CD4-positive, alpha-beta memory T cell (primary cell): ENCODE data around the gene PTPRA. TPM values are rescaled to one million over a fixed set of nuclear protein-coding genes. Genes with fewer than 3 reads are reported as not detected.

Experiments
- CTCF ChIA-PET: fragments of 350-600 bp; sonication (Branson Sonifier 250); formaldehyde crosslinking; loops from one replicate; lab custom pipeline; 2021; ENCODE audit warnings: inconsistent platforms; ENCODE audit not compliant: partially characterized antibody; lab: Charles Lee
- POLR2A ChIA-PET: fragments of 350-600 bp; sonication (Branson Sonifier 250); formaldehyde crosslinking; loops from one replicate; lab custom pipeline; 2021; ENCODE audit not compliant: partially characterized antibody; lab: Charles Lee
- DNase-seq, 5 donors: peaks; one replicate each; pipeline versions ENCODE4 v3.0.0 to v3.0.0-alpha.2; 2020 to 2022; ENCODE audit warnings: mixed read lengths in 1 of 5
- H3K27ac ChIP-seq: one replicate; pipeline ENCODE4 v1.7.0; 2013; ENCODE audit warnings: low read depth, low read length
- H3K27me3 ChIP-seq: 2 replicates; pipeline ENCODE4 v1.7.0; 2013; ENCODE audit warnings: mild to moderate bottlenecking, low read length, moderate library complexity; ENCODE audit not compliant: insufficient read depth
- H3K36me3 ChIP-seq: 2 replicates; pipeline ENCODE4 v1.7.0; 2013; ENCODE audit warnings: mild to moderate bottlenecking, low read length, moderate library complexity; ENCODE audit not compliant: insufficient read depth
- H3K4me1 ChIP-seq: 2 replicates; pipeline ENCODE4 v1.7.0; 2013; ENCODE audit warnings: mild to moderate bottlenecking, low read length, moderate library complexity; ENCODE audit not compliant: insufficient read depth
- H3K4me3 ChIP-seq, 2 donors: one replicate each; pipeline ENCODE4 v1.7.0; 2013; ENCODE audit warnings: low read length in 2 of 2, mild to moderate bottlenecking in 1 of 2
- H3K9me3 ChIP-seq, 2 donors: one replicate each; pipeline ENCODE4 v1.7.0; 2013; ENCODE audit warnings: low read length in 2 of 2, control low read depth in 1 of 2; ENCODE audit not compliant: control insufficient read depth in 1 of 2
- H3K27ac Mint-ChIP-seq, 7 donors: one replicate each; pipeline ENCODE4 v1.8.0; 2020 to 2021; ENCODE audit warnings: mixed read lengths in 7 of 7, mild to moderate bottlenecking in 6 of 7, inconsistent platforms in 3 of 7, moderate library complexity in 3 of 7
- H3K27me3 Mint-ChIP-seq, 2 donors: one replicate each; pipeline ENCODE4 v1.8.0; 2020 to 2021; ENCODE audit warnings: mixed read lengths in 2 of 2
- H3K36me3 Mint-ChIP-seq, 2 donors: one replicate each; pipeline ENCODE4 v1.8.0; 2020 to 2021; ENCODE audit warnings: mixed read lengths in 2 of 2, inconsistent platforms in 1 of 2, mild to moderate bottlenecking in 1 of 2
- H3K4me1 Mint-ChIP-seq, 4 donors: one replicate each; pipeline ENCODE4 v1.8.0; 2020 to 2021; ENCODE audit warnings: mixed read lengths in 4 of 4, mild to moderate bottlenecking in 1 of 4
- H3K4me3 Mint-ChIP-seq, 8 donors: one replicate each; pipeline ENCODE4 v1.8.0; 2020 to 2021; ENCODE audit warnings: mixed read lengths in 8 of 8, mild to moderate bottlenecking in 7 of 8, moderate library complexity in 6 of 8, inconsistent platforms in 3 of 8
- H3K9me3 Mint-ChIP-seq, 8 donors: one replicate each; pipeline ENCODE4 v1.8.0; 2020 to 2021; ENCODE audit warnings: mixed read lengths in 8 of 8, mild to moderate bottlenecking in 5 of 8, inconsistent platforms in 3 of 8, moderate library complexity in 1 of 8
- intact Hi-C: fragments of 100-400 bp; cut with micrococcal nuclease; formaldehyde crosslinking; loops from one replicate; pipeline ENCODE4 v1.15.1; 2023
- polyA plus RNA-seq, 2 donors: library from polyadenylated mRNA; unstranded; fragments of 300-500 nt; fragmentation: Illumina TruSeq; gene quantifications; one replicate each; pipeline ENCODE4 v1.2.3, GENCODE V29; 2021
- total RNA-seq, 2 experiments: library from RNA; stranded (reverse); gene quantifications; one replicate each; pipeline ENCODE4 v1.2.3, GENCODE V29; 2021

The PTPRA gene
- total and polyA plus RNA-seq, 4 experiments from 2014 or later, result 24.8 to 87.8 (median 64.7) TPM

DNA sequence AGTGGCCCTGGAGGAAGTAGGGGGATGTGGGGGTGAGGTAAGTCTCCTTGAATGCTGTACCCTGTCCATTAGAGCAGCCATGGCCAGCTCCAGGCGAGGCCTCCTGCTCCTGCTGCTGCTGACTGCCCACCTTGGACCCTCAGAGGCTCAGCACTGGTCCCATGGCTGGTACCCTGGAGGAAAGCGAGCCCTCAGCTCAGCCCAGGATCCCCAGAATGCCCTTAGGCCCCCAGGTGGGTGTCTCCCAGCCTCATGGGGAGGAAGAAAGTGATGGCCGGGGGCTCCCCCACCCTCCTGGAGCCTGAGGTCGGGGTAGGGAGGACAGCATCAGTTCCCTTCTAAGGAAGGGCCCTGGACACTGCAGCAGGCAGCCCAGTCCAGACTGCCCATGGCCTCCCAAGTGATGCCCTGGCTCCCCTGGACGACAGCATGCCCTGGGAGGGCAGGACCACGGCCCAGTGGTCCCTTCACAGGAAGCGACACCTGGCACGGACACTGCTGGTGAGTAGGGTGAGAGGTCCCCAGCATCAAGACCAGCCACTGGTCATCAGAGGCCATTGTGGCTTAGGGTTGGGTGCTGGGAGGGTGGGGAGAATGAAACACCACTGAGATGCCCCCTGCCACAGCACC, 171.2 kb downstream of the PTPRA start:
- Mint-ChIP-seq H3K27me3 (no peaks in the 10 kb centered on the region), H3K9me3 (peaks cover 0 to 4% (median 0%) of the 10 kb centered on the region in 8 donors), H3K27ac (peak overlapping the region in 4 of 7 donors; percentile 18 to 79 (median 42)), H3K4me3 (peak overlapping the region; percentile 17 to 92 (median 89)), H3K4me1 (peaks cover 15 to 30% (median 16%) of the 10 kb centered on the region in 4 donors), H3K36me3 (peaks cover 4 to 32% of the 10 kb centered on the region in 2 donors)
- ChIA-PET CTCF (no interaction called here), POLR2A (interaction anchor here (1.0 kb wide), 1 partner anchor 15 kb away, joined by 3 read pairs; no protein-coding TSS in a partner anchor)
- Histone ChIP-seq H3K9me3 (no peaks in the 10 kb centered on the region), H3K27me3 (no peaks in the 10 kb centered on the region), H3K4me3 (no peak overlapping the region), H3K36me3 (peaks cover 18% of the 10 kb centered on the region), H3K4me1 (peaks cover 26% of the 10 kb centered on the region), H3K27ac (no peak overlapping the region)
- no peak for DNase-seq
- intact Hi-C loops, result no loop called here

GRCh38 chr20:3045042-3045815, 171.9 kb downstream of the PTPRA start:
- peaks cover 15 to 30% (median 15%) of the 10 kb centered on the region in 4 donors for H3K4me1 Mint-ChIP-seq
- H3K4me3 ChIP-seq, result peak overlapping the region; percentile 66 to 95
- H3K36me3 Mint-ChIP-seq, result peaks cover 11 to 30% of the 10 kb centered on the region in 2 donors
- H3K27ac Mint-ChIP-seq, result peak overlapping the region; percentile 73 to 94 (median 80)
- H3K36me3 ChIP-seq, result peaks cover 20% of the 10 kb centered on the region
- ChIA-PET CTCF (interaction anchor here (1.4 kb wide), 1 partner anchor 172 kb away, joined by 3 read pairs; no protein-coding TSS in a partner anchor), POLR2A (interaction anchor here (0.5 to 2.5 kb wide), 5 partner anchors 8 to 164 kb away, joined by 3 to 13 read pairs (median 4); partner anchors contain the start of gene ITPA)
- peak; percentile 17 to 67 (median 31) for DNase-seq
- H3K9me3 ChIP-seq, result no peaks in the 10 kb centered on the region
- H3K4me3 Mint-ChIP-seq, result peak overlapping the region; percentile 81 to 92 (median 89)
- no peaks in the 10 kb centered on the region for H3K27me3 Mint-ChIP-seq
- no peaks in the 10 kb centered on the region for H3K27me3 ChIP-seq
- intact Hi-C loops, result loop anchor here (5.0 kb wide), 2 partner anchors 173 to 767 kb away; partner anchors contain the start of gene PTPRA
- H3K9me3 Mint-ChIP-seq, result peaks cover 0 to 4% (median 0%) of the 10 kb centered on the region in 8 donors
- H3K4me1 ChIP-seq, result peaks cover 26% of the 10 kb centered on the region
- peak overlapping the region; percentile 62 for H3K27ac ChIP-seq

DNA sequence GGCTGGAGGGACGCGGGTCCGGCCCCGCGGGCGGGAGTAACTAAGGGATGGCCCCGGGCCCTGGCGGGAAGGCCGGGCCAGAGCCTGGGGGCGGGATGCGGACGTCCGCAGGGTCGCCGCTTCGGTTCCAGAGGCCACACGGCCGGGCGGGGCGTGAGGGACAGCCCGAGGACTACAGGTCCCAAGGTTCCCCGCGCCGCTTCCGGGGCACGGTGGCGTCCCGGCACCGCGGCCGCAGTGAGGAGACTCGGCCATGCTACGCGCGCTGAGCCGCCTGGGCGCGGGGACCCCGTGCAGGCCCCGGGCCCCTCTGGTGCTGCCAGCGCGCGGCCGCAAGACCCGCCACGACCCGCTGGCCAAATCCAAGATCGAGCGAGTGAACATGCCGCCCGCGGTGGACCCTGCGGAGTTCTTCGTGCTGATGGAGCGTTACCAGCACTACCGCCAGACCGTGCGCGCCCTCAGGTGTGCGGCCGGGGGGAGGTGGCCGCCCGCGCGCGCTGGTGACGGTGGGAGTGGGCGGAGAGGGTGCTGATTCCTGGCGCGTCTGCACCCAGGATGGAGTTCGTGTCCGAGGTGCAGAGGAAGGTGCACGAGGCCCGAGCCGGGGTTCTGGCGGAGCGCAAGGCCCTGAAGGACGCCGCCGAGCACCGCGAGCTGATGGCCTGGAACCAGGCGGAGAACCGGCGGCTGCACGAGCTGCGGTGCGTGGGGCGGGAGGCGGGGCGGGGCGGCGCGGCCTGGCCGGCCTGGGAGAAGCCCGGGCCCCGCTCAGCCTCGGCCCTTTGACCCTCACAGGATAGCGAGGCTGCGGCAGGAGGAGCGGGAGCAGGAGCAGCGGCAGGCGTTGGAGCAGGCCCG, 172.8 kb downstream of the PTPRA start, which contains the start of gene MRPS26:
TSS of gene MRPS26 (plus strand) at position 237 of the 861 bp plus-strand sequence. CDS start at position 254, 17 bp downstream.
- DNase-seq, result peak; percentile 71 to 82 (median 79)
- CTCF ChIA-PET, result interaction anchor here (1.4 kb wide), 1 partner anchor 172 kb away, joined by 3 read pairs; no protein-coding TSS in a partner anchor
- H3K27ac ChIP-seq, result peak within 1 kb of the TSS; percentile 62
- H3K27me3 Mint-ChIP-seq, result no peaks in the 10 kb centered on the region
- peaks cover 20% of the 10 kb centered on the region for H3K36me3 ChIP-seq
- H3K4me3 ChIP-seq, result peak within 1 kb of the TSS; percentile 66 to 95
- no peaks in the 10 kb centered on the region for H3K9me3 ChIP-seq
- H3K4me1 Mint-ChIP-seq, result peaks cover 13 to 30% (median 15%) of the 10 kb centered on the region in 4 donors
- H3K27ac Mint-ChIP-seq, result peak within 1 kb of the TSS; percentile 73 to 94 (median 80)
- intact Hi-C loops, result loop anchor here (5.0 kb wide), 2 partner anchors 174 to 766 kb away; partner anchors contain the start of gene PTPRA
- peaks cover 12 to 27% of the 10 kb centered on the region in 2 donors for H3K36me3 Mint-ChIP-seq
- POLR2A ChIA-PET, result interaction anchor here (0.5 to 2.5 kb wide), 8 partner anchors 8 to 363 kb away, joined by 3 to 13 read pairs (median 4); partner anchors contain the start of genes ITPA, PCED1A and VPS16
- peaks cover 0 to 4% (median 0%) of the 10 kb centered on the region in 8 donors for H3K9me3 Mint-ChIP-seq
- H3K27me3 ChIP-seq, result no peaks in the 10 kb centered on the region
- H3K4me1 ChIP-seq, result peaks cover 26% of the 10 kb centered on the region
- H3K4me3 Mint-ChIP-seq, result peak within 1 kb of the TSS; percentile 81 to 92 (median 89)

GRCh38 chr20:3046677-3047462, 173.6 kb downstream of the PTPRA start:
- POLR2A ChIA-PET, result interaction anchor here (0.7 to 2.5 kb wide), 7 partner anchors 28 to 362 kb away, joined by 3 to 13 read pairs (median 3); partner anchors contain the start of genes ITPA, PCED1A and VPS16
- H3K9me3 Mint-ChIP-seq, result peaks cover 0 to 1% (median 0%) of the 10 kb centered on the region in 8 donors
- DNase-seq, result no peak
- H3K4me3 Mint-ChIP-seq, result peak overlapping the region; percentile 55 to 92 (median 85)
- peak overlapping the region in 5 of 7 donors; percentile 22 to 79 (median 63) for H3K27ac Mint-ChIP-seq
- Histone ChIP-seq H3K27ac (peak overlapping the region; percentile 62), H3K36me3 (peaks cover 20% of the 10 kb centered on the region), H3K27me3 (no peaks in the 10 kb centered on the region), H3K4me3 (peak overlapping the region; percentile 66 to 95), H3K4me1 (peaks cover 26% of the 10 kb centered on the region), H3K9me3 (no peaks in the 10 kb centered on the region)
- peaks cover 12 to 25% of the 10 kb centered on the region in 2 donors for H3K36me3 Mint-ChIP-seq
- CTCF ChIA-PET, result interaction anchor here (1.4 kb wide), 1 partner anchor 171 kb away, joined by 3 read pairs; no protein-coding TSS in a partner anchor
- intact Hi-C loops, result loop anchor here (5.0 kb wide), 2 partner anchors 175 to 765 kb away; partner anchors contain the start of gene PTPRA
- H3K4me1 Mint-ChIP-seq, result peaks cover 11 to 30% (median 15%) of the 10 kb centered on the region in 4 donors
- H3K27me3 Mint-ChIP-seq, result no peaks in the 10 kb centered on the region

GRCh38 chr20:3047486-3048419, 174.5 kb downstream of the PTPRA start:
- H3K27me3 ChIP-seq, result no peaks in the 10 kb centered on the region
- H3K4me3 ChIP-seq, result no peak overlapping the region
- peaks cover 20% of the 10 kb centered on the region for H3K36me3 ChIP-seq
- Mint-ChIP-seq H3K4me1 (peaks cover 11 to 30% (median 15%) of the 10 kb centered on the region in 4 donors), H3K27me3 (no peaks in the 10 kb centered on the region), H3K4me3 (peak overlapping the region; percentile 54 to 92 (median 84)), H3K9me3 (no peaks in the 10 kb centered on the region), H3K36me3 (peaks cover 12 to 22% of the 10 kb centered on the region in 2 donors), H3K27ac (peak overlapping the region in 3 of 7 donors; percentile 12 to 79 (median 42))
- ChIA-PET POLR2A (interaction anchor here (0.8 to 2.5 kb wide), 2 partner anchors 47 to 161 kb away, joined by 3 to 13 read pairs; partner anchors contain the start of gene ITPA), CTCF (no interaction called here)
- no peak overlapping the region for H3K27ac ChIP-seq
- intact Hi-C loops, result loop anchor here (5.0 kb wide), 2 partner anchors 175 to 765 kb away; partner anchors contain the start of gene PTPRA
- no peak for DNase-seq
- peaks cover 26% of the 10 kb centered on the region for H3K4me1 ChIP-seq
- no peaks in the 10 kb centered on the region for H3K9me3 ChIP-seq
